Uterus (tissue), 4 donors: ENCODE measurements around the gene TLE2. TPM values are rescaled to one million over a fixed set of nuclear protein-coding genes. Genes with fewer than 3 reads are reported as not detected.

Source experiments
- DNase-seq, 2 donors: peaks; one replicate each; pipeline ENCODE4 v3.0.0-alpha.2; 2019 to 2020
- H3K27ac ChIP-seq, 2 donors: fragments of 200-600 bp; sonication (generic); 1 replicate in 1 of 2; 2 replicates in 1 of 2; pipeline ENCODE4 v1.5.1; 2016 to 2018
- H3K27me3 ChIP-seq, 2 donors: fragments of 200-600 bp; sonication (generic); one replicate each; pipeline ENCODE4 v1.5.1; 2018 to 2019; ENCODE audit warnings: control low read depth in 1 of 2
- H3K36me3 ChIP-seq, 2 donors: fragments of 200-600 bp; sonication (generic); one replicate each; pipeline ENCODE4 v1.5.1; 2019; ENCODE audit warnings: control low read depth in 1 of 2
- H3K4me1 ChIP-seq, 2 donors: fragments of 200-600 bp; sonication (generic); one replicate each; pipeline ENCODE4 v1.5.1; 2018 to 2019; ENCODE audit warnings: control low read depth in 1 of 2
- H3K4me3 ChIP-seq, 2 donors: fragments of 200-600 bp; sonication (generic); 1 replicate in 1 of 2; 2 replicates in 1 of 2; pipeline ENCODE4 v1.5.1; 2018 to 2019; ENCODE audit warnings: mild to moderate bottlenecking in 1 of 2
- H3K9me3 ChIP-seq, 2 donors: fragments of 200-600 bp; sonication (generic); one replicate each; pipeline ENCODE4 v1.5.1; 2019; ENCODE audit warnings: control low read depth in 1 of 2
- POLR2A ChIP-seq, 2 donors: fragments of 450-650 bp; IDR thresholded peaks; one replicate each; pipeline ENCODE4 v1.6.1; 2016; ENCODE audit warnings: antibody characterized with exemption in 2 of 2, mild to moderate bottlenecking in 1 of 2, moderate library complexity in 1 of 2
- intact Hi-C: fragments of 100-400 bp; cut with DNase I; formaldehyde crosslinking; loops from one replicate; pipeline ENCODE4 v1.15.1; 2023; ENCODE audit warnings: low total_unique reads
- total RNA-seq, 4 donors: library from RNA; depleted of rRNA in 3 of 4; stranded (reverse); fragments of >200 nt in 3 of 4; gene quantifications; one replicate each; pipeline versions ENCODE4 v1.1.0 to v1.2.4, GENCODE V29; 2014 to 2023
- TF ChIP-seq, protein P1 (sequence below), 4 experiments: fragments of 200-600 bp in 2 of 4; fragments of 450-650 bp in 2 of 4; sonication (generic) in 2 of 4; IDR thresholded peaks; one replicate each; pipeline ENCODE4 v1.5.1; 2016 to 2019; ENCODE audit warnings: antibody characterized with exemption in 4 of 4, mild to moderate bottlenecking in 2 of 4, moderate library complexity in 1 of 4
- donor health status: DM: yes; HTN: yes; CAD: no.

Gene TLE2
- 100 to 1,000 TPM in 1 of 4 donors, 10 to 100 TPM in 3; 24.9 to 102 (median 62.3) TPM for total RNA-seq

DNA sequence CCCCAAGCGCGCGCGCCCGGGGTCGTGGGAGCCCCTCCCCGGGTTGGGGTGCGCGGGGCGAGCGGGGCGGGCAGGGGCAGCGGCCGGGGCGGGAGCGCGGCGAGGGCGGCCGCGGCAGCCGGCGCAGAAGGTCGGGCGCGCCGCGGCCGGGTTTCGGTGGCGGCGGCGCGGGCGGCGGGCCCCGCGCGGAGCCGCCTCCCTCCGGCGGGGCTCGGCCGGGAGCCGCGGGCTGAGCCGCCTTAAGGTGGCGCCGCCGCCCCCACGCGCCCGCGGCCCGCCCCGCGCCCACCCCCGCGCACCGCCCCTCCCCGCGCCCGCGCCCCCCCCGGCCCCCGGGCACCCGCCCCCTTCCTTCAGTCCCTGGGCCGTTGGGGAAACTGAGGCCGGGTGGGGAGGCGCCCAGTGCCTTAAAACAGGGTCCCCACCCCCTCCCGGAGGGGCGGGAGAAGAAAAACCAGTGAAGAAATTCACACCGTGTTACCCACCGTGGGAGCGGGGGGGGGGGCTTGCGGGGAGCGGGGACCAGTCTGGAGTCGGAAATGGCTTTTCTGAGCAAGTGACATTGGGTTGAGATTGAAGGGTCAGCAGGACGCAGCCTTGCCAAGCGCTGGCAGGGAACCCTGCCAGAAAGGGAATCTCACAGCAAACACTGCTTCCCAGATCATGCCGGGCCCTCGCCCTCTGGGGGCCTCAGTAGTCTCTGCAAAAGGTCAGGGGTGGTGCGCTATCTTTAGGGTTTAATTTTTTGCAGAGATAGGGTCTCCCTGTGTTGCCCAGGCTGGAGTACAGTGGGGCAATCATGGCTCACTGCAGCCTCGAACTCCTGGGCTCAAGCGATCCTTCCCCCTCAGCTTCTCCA lies at the start of gene TLE2:
Gene TLE2 (minus strand): TSS at position 216 of the 859 bp plus-strand sequence. CDS start 376 bp downstream, outside the sequence.
- Histone ChIP-seq H3K27ac (peak within 1 kb of the TSS; percentile 70 to 80), H3K9me3 (no peaks in the 10 kb centered on the region), H3K4me1 (peaks cover 0 to 11% of the 10 kb centered on the region in 2 donors), H3K27me3 (no peaks in the 10 kb centered on the region), H3K4me3 (peak within 1 kb of the TSS; percentile 52 to 86), H3K36me3 (no peaks in the 10 kb centered on the region)
- TF ChIP-seq, protein P1, sequence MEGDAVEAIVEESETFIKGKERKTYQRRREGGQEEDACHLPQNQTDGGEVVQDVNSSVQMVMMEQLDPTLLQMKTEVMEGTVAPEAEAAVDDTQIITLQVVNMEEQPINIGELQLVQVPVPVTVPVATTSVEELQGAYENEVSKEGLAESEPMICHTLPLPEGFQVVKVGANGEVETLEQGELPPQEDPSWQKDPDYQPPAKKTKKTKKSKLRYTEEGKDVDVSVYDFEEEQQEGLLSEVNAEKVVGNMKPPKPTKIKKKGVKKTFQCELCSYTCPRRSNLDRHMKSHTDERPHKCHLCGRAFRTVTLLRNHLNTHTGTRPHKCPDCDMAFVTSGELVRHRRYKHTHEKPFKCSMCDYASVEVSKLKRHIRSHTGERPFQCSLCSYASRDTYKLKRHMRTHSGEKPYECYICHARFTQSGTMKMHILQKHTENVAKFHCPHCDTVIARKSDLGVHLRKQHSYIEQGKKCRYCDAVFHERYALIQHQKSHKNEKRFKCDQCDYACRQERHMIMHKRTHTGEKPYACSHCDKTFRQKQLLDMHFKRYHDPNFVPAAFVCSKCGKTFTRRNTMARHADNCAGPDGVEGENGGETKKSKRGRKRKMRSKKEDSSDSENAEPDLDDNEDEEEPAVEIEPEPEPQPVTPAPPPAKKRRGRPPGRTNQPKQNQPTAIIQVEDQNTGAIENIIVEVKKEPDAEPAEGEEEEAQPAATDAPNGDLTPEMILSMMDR (IDR thresholded peaks at IDR 0.05): no peak
- no peak for TF ChIP-seq POLR2A (IDR thresholded peaks at IDR 0.05)
- intact Hi-C loops: no loop called here
- no peak for DNase-seq

DNA sequence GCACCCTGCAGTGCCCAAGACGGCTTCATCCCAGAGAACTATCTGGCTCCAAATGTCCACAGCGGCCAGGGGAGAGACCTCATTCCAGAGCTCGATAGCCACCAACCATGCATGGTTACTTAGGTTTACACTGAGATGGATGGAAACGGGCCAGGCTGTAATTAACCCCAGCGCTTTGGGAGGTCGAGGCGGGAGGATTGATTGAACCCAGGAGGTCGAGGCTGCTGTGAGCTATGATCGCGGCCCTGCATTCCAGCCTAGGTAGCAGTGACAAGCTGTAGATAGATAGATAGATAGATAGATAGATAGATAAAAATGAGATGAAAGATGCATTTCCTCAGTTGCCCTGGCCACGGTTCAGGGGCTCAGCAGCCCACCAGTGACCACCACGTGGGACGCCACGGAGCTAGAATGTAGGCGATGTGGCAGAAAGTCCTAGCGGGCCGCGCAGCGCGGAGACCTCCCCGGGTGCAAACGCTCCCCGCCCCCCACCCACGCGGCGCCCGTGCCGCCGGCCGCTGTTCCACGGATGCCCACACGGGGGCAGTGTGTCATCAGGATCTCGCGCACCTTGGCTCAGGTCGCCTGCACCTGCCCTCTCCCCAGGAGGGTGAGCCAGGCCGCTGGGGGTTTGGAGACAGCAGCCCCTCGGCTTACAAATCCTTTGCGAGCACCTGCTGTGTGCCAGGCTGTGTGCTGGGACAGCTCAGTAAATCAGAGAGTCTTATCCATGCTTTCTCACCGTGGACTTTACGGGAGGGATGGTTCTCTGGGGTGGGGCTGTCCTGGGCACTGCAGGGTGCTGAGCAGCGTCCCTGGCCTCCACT lies 46.7 kb upstream of the TLE2 start:
- DNase-seq: peak in 1 of 2 donors; percentile 65
- intact Hi-C loops: no loop called here
- Histone ChIP-seq H3K36me3 (no peaks in the 10 kb centered on the region), H3K4me3 (no peak overlapping the region), H3K27me3 (no peaks in the 10 kb centered on the region), H3K9me3 (no peaks in the 10 kb centered on the region), H3K27ac (no peak overlapping the region), H3K4me1 (no peaks in the 10 kb centered on the region)
- TF ChIP-seq POLR2A (IDR thresholded peaks at IDR 0.05): peak in 1 of 2 donors; percentile 32
- TF ChIP-seq, protein P1 (IDR thresholded peaks at IDR 0.05): peak; percentile 91 to 97 (median 93)

DNA sequence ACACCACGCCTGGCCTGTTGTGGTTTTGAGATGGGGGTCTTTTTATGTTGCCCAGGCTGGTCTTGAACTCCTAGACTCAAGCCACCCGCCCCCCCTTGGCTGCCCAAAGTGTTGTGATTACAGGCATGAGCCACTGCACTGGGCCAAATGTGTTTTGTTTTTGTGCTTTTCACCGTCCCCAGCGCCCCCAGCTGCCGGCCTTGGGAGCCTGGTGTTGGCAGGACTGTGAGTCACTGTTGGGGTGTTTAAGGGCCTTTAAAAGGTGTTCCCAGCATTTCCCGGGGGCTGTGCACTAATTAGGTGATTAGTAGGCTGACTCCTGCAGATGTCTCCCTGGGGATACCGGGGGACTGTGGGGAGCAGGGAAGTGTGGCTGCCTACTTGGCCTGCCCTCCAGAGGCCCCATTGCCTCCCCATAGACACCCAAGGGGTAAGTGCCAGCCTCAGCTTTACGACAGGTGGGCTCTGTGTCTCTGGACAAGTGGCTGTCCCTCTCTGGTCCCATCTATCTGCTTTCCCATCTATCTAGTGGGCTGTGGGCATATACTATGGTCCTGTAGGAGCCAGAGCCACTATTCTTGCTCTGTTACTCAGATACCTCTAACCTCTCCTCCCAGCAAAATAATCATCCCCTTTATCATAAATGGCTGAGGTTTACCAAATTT lies 45.0 kb upstream of the TLE2 start:
- no peaks in the 10 kb centered on the region for H3K4me1 ChIP-seq
- intact Hi-C loops: no loop called here
- DNase-seq: peak in 1 of 2 donors; percentile 48
- no peak overlapping the region for H3K4me3 ChIP-seq
- H3K27me3 ChIP-seq: no peaks in the 10 kb centered on the region
- no peaks in the 10 kb centered on the region for H3K9me3 ChIP-seq
- H3K27ac ChIP-seq: no peak overlapping the region
- TF ChIP-seq, protein P1 (IDR thresholded peaks at IDR 0.05): peak; percentile 6 to 33 (median 15)
- no peak for TF ChIP-seq POLR2A (IDR thresholded peaks at IDR 0.05)
- H3K36me3 ChIP-seq: no peaks in the 10 kb centered on the region

DNA sequence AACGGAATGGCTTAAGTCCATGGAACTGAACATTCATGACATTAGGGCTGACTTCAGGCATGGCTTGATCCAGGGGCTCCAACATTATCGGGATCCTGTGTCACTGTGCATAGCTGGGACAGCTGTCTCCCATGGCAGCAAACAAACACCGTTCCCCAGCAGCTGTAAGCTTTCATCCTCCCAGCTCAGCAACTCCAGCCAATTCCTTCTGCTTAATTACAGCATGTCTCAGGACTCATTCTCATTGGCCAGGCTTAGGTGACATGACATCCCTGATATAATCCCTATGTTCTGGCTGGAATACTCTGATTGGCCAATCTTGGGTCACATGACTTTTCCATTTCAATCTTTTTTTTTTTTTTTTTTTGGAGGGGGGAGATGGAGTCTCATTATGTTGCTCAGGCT lies 44.1 kb upstream of the TLE2 start:
- Histone ChIP-seq H3K4me3 (no peak overlapping the region), H3K27ac (no peak overlapping the region), H3K9me3 (no peaks in the 10 kb centered on the region), H3K36me3 (no peaks in the 10 kb centered on the region), H3K27me3 (no peaks in the 10 kb centered on the region), H3K4me1 (no peaks in the 10 kb centered on the region)
- TF ChIP-seq, protein P1 (IDR thresholded peaks at IDR 0.05): no peak
- no peak for TF ChIP-seq POLR2A (IDR thresholded peaks at IDR 0.05)
- intact Hi-C loops: no loop called here
- DNase-seq: peak in 1 of 2 donors; percentile 59
